Epithelial cell of prostate (primary cell): ENCODE measurements around the gene TMEM131.
"Not testable (repeated sequence)": the region's sequence is repeated elsewhere in the genome, so short reads cannot be mapped to it uniquely, and the experiment has no call there.

Experiments used
- DNase-seq: peaks from one replicate; pipeline ENCODE4 v3.0.0-alpha.2; 2011; ENCODE audit warnings: low read depth, low spot score
- H3K27ac ChIP-seq: fragments of 450-650 bp; 2 replicates; pipeline ENCODE4 v1.5.1; 2017; ENCODE audit warnings: mild to moderate bottlenecking

TMEM131 gene

DNA sequence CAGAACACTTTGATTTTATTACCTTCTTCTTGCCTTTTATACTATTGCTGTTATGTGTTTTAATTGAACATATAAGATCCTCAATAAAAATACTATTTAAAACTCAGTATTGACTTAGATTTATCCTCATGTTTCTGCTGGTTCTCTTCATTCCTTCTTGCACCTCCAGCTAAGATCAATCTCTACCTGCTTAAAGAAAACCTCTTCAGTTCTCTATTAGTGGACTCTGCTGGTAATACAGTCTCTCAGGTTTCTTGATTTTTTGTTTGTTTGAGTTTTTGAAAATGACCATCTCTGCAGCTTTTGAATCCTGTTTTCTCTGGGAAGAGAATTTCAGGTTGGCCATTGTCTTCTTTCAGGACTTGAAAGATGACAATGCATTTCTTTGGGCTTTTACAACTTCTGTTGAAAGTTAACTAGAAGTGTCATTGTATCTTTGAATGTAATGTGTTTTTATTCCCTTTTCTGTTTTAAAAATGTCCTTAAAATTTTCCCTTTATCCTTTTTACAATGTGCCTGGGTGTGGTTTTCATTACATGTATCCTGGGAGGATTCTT, 29.8 kb upstream of the TMEM131 start:
- DNase-seq: no peak
- H3K27ac ChIP-seq: no peak overlapping the region

DNA sequence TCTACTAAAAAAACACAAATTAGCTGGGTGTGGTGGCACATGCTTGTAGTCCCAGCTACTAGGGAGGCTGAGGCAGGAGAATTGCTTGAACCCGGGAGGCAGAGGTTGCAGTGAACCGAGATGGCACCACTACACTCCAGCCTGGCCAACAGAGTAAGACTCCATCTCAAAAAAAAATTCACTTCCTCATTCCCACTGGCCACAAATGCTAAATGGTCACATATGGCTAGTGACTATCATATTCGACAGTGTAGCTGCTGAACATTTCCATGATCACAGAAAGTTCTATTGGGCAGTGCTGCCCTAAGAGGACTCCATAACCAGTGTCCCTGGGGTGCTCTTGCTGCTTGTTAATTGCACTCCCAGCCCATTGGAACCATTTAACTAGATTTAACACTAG, 26.3 kb upstream of the TMEM131 start:
- DNase-seq, H3K27ac ChIP-seq: not testable (repeated sequence)

DNA sequence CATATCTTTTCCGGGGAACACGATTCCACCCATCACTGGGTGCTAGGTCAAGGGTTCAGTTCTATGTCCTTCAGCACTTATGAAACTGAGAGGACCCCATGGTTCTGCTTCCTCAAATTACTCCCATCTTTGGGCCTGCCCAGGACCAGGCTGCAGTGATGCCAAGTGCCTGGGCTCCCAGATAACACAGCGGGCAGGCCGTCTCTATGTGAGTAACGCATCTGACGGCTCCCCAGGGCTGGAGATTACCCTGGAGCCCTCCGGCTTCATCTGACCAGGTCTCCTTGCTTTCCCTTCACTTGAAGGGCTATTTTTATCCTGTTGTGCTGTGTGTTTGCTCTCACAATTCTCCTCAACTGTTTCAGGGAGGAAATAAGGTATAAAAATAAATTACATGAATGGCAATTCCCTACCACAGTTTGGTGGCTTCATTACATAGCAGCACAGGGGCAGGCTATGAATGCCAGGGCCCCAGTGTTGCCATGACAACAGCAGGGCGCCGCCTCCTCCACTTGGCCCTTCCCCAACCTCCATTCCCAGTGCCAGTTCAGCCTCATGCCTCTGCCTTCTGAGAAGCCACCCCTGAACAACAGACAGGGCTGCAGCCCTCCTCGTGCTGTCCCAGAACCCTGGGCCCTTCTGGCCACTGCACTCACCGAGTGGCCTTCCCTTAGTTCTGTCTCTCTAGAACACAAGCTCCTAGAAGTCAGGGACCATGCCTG, 25.4 kb upstream of the TMEM131 start:
- DNase-seq: no peak
- H3K27ac ChIP-seq: no peak overlapping the region

DNA sequence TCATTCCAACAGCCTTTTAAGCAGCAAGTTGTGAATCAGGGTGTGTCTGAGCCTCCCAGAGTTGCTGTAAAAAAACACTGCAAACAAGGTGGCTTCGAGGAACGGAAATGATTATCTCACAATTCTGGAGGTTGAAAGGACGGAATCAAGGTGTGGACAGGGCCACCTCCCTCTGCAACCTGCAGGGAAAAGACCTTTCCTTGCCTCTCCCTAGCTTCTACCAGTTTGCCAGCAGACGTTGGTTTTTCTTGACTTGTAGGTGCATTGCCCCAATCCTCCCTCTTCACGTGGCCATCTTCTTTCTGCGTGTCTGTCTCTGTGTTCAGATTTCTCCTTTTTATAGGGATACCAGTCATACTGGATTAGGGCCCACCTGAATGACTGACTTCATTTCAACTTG, 24.8 kb upstream of the TMEM131 start:
- no peak overlapping the region for H3K27ac ChIP-seq
- DNase-seq: no peak

DNA sequence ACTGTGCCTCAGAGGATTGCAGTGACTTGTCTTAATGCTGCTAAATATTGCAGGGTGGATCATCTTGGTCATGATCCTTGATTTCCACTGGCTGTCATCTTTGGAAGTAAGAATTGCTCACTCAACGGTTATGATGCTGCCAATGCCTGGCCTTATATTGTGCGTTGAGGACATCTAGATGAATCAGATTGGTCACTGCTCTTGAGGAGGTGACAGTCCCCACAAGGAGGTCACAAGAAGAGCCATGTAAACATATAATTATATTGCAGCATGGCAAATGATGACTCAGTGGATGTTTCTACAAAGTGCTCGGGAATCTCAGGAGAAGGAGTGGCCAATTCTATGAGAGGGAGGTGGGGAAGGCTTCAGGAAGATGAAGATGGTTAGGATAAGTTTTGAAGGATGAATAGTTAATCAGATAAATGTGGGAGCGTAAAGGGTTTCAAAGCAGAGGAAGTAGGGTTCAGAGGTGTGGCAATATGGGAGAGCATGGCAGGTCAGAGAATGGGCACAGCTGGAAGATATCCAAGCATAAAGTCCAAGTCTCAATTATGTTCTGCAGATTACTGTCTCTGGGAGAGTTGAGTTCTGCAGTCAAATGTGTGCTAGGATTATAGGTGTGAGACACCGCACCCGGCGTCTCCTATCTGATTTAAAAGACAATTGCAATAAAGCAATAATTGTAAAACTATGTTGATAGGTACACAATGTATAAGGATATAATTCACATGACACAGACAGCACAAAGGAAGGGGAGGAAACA, 21.3 kb upstream of the TMEM131 start:
- H3K27ac ChIP-seq: no peak overlapping the region
- no peak for DNase-seq

DNA sequence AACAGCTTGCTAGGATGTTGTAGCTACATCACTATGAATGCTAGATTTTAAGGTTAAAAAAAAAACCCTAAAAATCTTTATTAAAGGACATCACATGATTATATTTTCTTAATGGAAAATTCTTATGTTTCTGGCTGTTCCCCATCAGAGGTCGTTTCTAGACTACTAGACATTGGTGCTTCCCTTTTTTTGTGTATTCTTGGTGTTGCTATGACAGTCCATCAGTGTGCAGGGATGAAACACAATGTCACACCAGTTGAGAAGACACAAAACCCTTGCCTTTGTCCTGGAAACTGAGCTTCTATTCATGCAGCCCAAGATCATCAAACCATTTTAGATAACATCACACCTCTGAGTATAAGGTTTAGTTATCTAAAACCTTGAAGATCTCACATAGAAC, 19.9 kb upstream of the TMEM131 start:
- no peak for DNase-seq
- no peak overlapping the region for H3K27ac ChIP-seq

DNA sequence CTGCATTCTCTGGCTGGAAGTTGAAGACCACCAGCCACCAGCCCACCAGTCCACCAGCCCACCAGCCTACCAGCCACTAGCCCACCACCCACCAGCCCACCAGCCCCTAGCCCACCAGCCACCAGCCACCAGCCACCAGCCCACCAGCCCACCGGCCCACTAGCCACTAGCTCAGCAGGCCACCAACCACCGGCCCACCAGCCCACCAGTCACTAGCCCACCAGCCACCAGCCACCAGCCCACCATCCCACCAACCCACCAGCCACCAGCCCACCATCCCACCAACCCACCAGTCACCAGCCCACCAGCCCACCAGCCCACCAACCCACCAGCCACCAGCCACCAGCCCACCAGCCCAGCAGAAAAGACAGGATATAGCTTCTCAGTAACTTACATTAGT, 18.6 kb upstream of the TMEM131 start:
- no peak for DNase-seq
- no peak overlapping the region for H3K27ac ChIP-seq

DNA sequence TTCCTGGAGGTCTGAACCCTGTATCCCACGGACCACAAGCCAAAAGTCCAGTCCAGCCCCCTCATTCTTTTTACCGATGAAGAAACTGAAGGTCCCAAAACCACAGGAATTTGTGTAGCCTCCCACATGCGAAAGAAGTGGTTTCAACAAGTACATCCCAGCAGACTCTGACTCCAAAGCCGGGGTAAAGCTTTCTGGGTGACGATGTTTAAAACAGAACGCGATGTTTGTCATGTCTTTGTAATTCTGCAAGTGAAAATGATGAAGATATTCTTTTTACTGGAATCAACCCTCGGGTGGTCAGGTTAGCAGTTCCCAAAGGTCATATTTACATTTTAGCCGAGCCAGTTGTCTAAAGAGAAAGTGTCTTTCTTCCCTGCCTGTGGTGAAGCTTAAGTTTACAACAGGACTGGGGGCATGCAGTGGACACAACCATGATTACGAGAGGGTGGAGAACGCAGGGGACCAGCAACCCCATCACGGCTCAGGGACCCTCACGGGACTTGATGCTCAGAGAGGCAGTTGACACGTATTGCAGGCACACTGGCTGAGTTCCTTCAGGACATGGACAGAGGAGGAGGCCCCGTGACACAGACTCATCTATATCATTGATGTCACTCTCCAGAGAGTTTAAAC, 17.8 kb upstream of the TMEM131 start:
- H3K27ac ChIP-seq: no peak overlapping the region
- DNase-seq: no peak

DNA sequence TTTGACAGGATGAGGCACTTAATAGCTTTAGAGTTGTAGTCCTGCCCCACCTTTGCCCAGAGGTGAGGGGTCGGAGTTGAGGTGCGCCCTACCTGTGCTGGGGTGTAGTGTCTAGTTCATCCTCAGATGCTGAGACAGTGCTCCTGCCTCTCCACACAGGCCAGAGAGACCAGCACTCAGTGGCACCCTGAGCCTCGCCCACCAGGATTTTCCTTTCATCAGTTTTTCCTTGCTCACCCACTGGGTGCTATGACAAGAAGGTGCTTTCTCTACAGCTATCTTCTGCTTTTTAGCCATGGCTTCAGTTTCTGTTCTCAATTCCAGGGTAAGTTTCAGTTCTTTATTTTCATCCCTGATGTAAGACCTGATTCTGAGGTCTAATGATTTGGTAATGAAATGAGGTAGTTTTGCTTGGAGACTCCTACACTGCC, 16.8 kb upstream of the TMEM131 start:
- no peak overlapping the region for H3K27ac ChIP-seq
- DNase-seq: no peak

DNA sequence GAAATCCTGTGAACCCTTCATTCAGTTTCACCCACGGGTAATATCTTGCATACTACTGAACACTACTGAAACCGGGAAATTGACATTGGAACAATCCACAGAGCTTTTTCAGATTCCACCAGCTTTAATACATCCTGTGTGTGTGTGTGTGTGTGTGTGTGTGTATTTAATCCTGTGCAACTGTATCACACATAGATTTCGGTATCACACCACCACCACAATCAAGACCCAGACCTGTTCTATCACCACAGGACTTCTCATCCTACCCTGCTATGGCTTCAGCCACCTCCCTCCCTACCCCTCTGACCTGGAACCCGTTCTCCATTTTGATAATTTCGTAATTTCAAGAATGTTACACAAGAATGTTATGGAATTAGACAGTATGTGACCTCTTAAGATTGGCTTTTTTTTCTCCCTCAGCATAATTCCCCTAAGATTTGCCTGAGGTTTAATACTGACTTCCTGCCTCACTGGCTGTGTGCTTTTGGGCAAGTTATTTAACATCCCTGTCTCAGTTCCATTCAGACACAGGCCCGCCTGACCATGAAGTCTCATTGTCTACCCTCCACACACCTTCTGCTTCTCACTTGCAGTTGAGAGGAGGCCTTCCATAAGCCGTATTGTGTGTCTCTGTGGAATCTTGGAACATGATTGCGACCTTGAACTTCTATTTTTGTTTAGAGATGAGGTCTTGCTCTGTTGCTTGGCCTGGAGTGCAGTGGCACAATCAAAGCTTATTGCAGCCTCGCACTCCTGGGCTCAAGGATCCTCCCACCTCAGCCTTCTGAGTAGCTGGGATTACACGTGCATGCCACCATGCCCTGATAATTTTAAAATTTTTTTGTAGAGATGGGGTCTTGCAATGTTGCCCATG, 14.4 kb upstream of the TMEM131 start:
- H3K27ac ChIP-seq: no peak overlapping the region

DNA sequence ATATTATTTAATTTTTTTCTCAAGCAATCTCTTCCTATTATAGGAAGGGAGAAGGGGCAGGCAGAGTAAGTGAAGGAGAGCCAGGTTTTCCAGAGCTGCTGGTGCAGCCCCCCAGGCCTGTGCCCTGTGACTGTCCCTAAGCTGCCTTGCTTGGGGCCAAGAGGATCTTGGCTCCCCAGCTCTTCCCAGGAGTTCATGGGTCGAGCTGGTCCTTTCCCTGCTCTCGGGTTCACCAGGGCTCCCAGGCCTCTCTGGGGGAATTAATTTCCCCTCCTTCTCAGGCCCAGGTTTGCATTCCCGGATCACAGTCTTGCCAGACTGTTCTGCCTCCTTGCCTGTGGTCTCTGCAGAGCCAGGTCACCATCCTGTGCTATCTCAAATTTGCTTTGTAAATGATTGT, 12.7 kb upstream of the TMEM131 start:
- no peak for DNase-seq
- no peak overlapping the region for H3K27ac ChIP-seq

More for the DNA sequence above, 14.4 kb upstream of the TMEM131 start:
- no peak for DNase-seq

DNA sequence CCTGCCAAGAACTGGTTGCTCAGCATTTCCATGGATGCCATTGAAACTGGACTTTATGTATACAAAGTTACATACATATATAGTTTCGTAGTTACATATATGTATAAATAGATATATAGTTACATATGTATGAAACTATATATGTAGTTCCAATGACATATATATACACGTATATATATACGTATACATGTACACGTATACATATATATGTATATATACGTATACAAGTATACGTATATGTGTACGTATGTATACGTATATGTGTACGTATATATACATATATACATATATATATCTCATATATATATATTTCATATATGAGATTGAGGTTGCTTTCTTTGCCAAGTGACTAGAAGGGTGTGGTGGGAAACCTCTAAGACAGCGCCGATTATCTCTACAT, 10.6 kb upstream of the TMEM131 start:
- H3K27ac ChIP-seq: no peak overlapping the region
- DNase-seq: no peak

DNA sequence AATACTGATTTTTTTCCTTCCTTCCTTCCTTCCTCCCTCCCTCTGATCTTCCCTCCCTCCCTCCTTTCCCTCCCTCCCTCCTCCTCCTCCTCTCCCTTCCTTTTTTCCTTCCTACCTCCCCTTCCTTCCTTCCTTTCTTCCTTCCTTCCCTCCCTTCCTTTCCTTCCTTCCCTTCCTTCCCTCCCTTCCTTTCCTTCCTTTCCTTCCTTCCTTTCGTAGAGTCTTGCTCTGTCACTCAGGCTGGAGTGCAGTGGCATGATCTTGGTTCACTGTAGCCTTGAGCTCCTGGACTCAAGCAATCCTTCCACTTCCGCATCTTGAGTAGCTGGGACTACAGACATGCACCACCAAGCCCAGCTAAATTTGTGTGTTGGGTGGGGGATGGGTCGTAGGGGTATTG, 8.9 kb upstream of the TMEM131 start:
- H3K27ac ChIP-seq: no peak overlapping the region
- no peak for DNase-seq

DNA sequence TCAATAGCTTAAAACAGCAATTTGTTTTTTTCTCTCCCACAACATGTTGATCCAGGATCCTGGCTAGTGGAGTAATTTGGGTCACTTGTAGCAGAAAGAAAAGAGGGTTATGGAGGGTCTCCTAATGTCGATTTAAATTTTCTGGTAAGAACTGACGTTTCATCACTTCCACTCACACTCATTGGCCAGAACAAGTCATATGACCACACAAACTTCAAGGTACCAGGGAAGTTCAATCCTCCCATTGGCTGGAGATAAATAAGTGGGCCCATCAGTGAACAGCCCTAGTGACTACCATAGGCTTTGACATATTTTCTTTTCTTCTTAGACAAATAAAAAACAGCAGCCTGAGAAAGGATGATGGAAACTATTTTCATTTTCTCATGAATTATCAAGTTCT, 8.3 kb upstream of the TMEM131 start:
- H3K27ac ChIP-seq: no peak overlapping the region
- DNase-seq: no peak

DNA sequence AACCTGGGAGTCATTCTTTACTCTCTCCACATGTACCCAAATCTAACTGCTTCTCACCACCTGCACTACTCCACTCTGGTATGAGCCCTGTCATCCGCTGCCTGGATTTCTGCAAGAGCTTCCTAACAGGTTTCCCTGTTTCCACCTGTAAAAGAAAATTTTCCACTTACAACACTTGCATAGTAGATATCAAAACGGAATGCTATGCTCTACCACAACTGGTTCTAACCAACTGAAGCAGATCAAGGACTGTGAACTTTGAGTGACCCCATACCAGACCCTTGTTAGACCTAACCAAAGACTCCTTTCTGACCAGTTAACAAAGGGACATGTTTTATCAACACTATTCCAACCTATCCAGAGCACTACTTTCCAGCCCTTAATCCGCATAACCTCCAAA, 3.8 kb upstream of the TMEM131 start:
- no peak for DNase-seq
- no peak overlapping the region for H3K27ac ChIP-seq

DNA sequence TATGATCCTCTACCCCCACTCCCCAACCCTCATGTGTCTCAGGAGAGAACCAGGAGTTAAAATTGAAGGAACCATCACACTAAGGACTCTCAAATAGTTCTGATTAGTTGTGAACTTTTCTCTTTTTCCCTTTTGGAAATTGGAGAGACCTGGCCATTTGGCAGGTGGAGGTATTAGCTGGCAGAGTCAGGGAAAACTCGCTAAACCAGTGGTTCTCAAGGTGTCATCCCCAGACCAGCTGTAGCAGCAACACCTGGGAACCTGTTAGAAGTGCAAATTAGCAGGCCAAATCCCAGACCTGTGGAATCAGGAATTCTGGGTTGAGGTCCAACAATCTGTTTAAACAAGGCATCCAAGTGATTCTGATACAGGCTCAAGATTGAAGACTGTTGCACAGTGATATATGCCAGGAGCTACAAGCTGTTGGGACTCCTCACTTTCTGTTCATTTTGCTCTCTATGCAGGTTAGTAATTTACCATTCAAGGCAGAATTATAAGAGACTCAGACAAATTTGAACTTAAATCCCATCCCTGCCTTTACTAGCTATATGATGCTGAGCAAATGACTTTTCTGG, 2.8 kb upstream of the TMEM131 start:
- no peak for DNase-seq
- H3K27ac ChIP-seq: no peak overlapping the region

DNA sequence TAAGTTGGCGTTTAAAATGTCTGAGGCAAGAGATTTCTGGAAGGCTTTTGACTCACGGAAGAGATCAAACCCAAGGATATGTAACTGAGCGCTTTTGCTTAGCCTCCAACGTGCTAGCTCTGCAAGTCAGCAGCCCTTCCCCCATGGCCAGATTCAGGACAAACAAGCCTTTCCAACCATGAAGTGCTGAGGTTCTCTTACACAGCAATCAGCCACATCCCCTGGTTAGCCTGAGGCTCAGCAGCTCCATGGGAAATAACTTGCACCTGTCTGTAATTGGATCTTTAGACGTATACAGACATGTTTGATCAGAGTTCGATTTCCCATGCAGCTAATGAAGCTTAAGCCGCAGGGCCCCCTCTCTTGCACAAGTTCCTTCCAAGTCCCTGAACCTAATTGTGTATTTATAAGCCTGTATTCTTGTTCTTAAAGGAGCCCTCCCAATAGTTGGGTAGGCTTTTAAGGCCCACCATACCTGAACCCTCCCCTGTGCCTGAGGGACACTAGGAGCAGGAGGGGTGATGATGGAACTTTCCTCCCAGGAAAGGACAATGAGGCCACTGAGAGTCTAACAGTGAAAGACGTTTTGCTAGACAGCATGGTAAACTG, 2.1 kb upstream of the TMEM131 start:
- no peak overlapping the region for H3K27ac ChIP-seq

DNA sequence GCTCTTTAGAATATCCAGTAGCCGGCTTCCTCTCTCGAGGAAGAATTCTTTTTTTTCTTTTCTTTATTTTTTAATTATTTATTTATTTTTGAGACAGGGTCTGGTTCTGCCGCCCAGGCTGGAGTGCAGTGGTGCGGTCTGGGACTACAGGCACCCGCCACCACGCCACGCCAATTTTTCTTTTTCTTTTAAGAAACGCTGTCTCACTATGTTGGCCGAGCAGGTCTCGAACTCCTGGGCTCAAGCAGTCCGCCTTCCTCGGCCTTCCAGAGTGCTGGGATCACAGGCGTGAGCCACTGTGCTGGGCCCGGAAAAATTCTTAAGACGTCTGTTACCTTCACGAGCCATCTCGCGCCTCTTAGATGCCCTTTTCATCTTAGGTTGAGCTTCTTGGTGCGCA, 931 bp upstream of the TMEM131 start:
- no peak for DNase-seq
- peak overlapping the region; percentile 97 for H3K27ac ChIP-seq

More for the DNA sequence above, 2.1 kb upstream of the TMEM131 start:
- DNase-seq: no peak

DNA sequence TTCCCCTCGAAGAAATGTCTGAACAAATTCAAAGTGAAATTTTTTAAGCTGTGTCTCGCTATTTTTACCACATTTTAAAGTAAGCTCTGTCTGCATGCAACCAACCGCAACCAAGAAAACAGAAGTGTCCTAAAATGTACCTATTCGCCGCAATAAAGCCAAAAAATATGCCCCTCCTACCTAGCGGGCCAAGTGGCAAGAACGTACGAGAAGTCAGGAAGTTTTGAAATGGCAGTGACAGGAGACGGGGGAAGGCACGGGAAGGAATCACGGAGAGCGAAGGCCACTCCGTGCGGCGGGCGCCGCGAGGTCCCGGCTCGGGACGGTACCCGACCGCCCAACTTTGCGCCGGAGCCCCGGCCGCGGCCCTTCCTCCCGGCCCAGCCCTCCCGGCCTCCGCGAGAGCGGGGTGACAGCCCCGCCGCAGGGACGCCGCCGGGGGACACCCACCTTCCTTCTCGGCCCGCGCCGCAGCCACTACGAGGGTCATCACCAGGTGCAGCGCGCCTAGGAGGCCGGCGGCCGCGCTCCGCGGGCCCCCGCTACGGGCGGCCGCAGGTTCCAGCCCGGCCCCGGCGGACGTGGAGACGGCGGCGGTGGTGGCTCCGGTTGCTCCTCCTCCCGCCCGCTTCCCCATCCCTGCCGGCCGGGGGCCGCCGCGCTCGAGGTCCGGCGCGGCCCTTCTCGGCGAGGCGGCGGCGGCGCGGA, 568 bp downstream of the TMEM131 start:
- peak overlapping the region; percentile 97 for H3K27ac ChIP-seq
- no peak for DNase-seq
